ENCODE data around the gene GRIN2A.

- TF ChIP-seq, protein P1, sequence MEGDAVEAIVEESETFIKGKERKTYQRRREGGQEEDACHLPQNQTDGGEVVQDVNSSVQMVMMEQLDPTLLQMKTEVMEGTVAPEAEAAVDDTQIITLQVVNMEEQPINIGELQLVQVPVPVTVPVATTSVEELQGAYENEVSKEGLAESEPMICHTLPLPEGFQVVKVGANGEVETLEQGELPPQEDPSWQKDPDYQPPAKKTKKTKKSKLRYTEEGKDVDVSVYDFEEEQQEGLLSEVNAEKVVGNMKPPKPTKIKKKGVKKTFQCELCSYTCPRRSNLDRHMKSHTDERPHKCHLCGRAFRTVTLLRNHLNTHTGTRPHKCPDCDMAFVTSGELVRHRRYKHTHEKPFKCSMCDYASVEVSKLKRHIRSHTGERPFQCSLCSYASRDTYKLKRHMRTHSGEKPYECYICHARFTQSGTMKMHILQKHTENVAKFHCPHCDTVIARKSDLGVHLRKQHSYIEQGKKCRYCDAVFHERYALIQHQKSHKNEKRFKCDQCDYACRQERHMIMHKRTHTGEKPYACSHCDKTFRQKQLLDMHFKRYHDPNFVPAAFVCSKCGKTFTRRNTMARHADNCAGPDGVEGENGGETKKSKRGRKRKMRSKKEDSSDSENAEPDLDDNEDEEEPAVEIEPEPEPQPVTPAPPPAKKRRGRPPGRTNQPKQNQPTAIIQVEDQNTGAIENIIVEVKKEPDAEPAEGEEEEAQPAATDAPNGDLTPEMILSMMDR (IDR thresholded peaks at IDR 0.05 in 8 of 11, conservative IDR thresholded peaks at IDR 0.05 in 3 of 11): no peak
- TF ChIP-seq POLR2A (IDR thresholded peaks at IDR 0.05): no peak
Observed at GRCh38 chr16:10178080-10178479, 4.1 kb downstream of the GRIN2A start.

Measured in spleen (tissue), 7 donors.